GM23338 (cell line): Measurements from ENCODE around the gene CBR1. TPM values are rescaled to one million over a fixed set of nuclear protein-coding genes. Genes with fewer than 3 reads are reported as not detected.

Experiments
- ATAC-seq: fragments of 200-7000 bp; cut with Tn5 transposase; 3 replicates; pipeline ENCODE4 v1.9.1; 2020
- DNase-seq: peaks from one replicate; pipeline ENCODE4 v3.0.0-alpha.2; 2015; ENCODE audit warnings: low spot score
- H2AFZ ChIP-seq: fragments of 200-600 bp; sonication (generic); 2 replicates; pipeline ENCODE4 v1.8.0; 2016; ENCODE audit warnings: antibody characterized with exemption, mild to moderate bottlenecking, moderate library complexity
- H3F3A ChIP-seq: fragments of 200-600 bp; sonication (generic); replicated peaks from 2 replicates; pipeline ENCODE4 v1.8.0; 2017; ENCODE audit warnings: antibody characterized with exemption, mixed run types, low read depth
- H3K27ac ChIP-seq: fragments of 200-600 bp; sonication (generic); 2 replicates; pipeline ENCODE4 v1.6.1; 2016; ENCODE audit warnings: low read depth
- H3K27me3 ChIP-seq: fragments of 200-600 bp; sonication (generic); 2 replicates; pipeline ENCODE4 v1.8.0; 2016; ENCODE audit warnings: mild to moderate bottlenecking, mixed run types, moderate library complexity; ENCODE audit not compliant: insufficient read depth
- H3K36me3 ChIP-seq: fragments of 200-600 bp; sonication (generic); 2 replicates; pipeline ENCODE4 v1.8.0; 2016; ENCODE audit warnings: mild to moderate bottlenecking; ENCODE audit not compliant: insufficient read depth
- H3K4me1 ChIP-seq: fragments of 200-600 bp; sonication (generic); 2 replicates; pipeline ENCODE4 v1.8.0; 2016; ENCODE audit warnings: mild to moderate bottlenecking, moderate library complexity; ENCODE audit not compliant: insufficient read depth
- H3K4me2 ChIP-seq: fragments of 200-600 bp; sonication (generic); 2 replicates; pipeline ENCODE4 v1.7.1; 2017; ENCODE audit warnings: mixed run types
- H3K4me3 ChIP-seq: fragments of 200-600 bp; sonication (generic); 2 replicates; pipeline ENCODE4 v1.6.1; 2016; ENCODE audit warnings: mixed run types
- H3K79me2 ChIP-seq: fragments of 200-600 bp; sonication (generic); replicated peaks from 2 replicates; pipeline ENCODE4 v1.8.0; 2017; ENCODE audit warnings: mild to moderate bottlenecking; ENCODE audit not compliant: insufficient read depth
- H3K9me2 ChIP-seq: fragments of 200-600 bp; sonication (generic); 2 replicates; pipeline ENCODE4 v1.8.0; 2017; ENCODE audit not compliant: insufficient read depth
- H4K20me1 ChIP-seq: fragments of 200-600 bp; sonication (generic); replicated peaks from 2 replicates; pipeline ENCODE4 v1.8.0; 2017; ENCODE audit warnings: mild to moderate bottlenecking; ENCODE audit not compliant: insufficient read depth
- H3K27ac Mint-ChIP-seq: 2 replicates; pipeline ENCODE4 v1.8.0; 2020; ENCODE audit warnings: inconsistent platforms, mild to moderate bottlenecking, moderate library complexity, mixed read lengths
- H3K27me3 Mint-ChIP-seq: 3 replicates; pipeline ENCODE4 v1.8.0; 2022; ENCODE audit warnings: low read depth, mild to moderate bottlenecking, moderate library complexity, mixed read lengths, inconsistent platforms; ENCODE audit not compliant: insufficient read depth, poor library complexity
- H3K36me3 Mint-ChIP-seq: 3 replicates; pipeline ENCODE4 v1.8.0; 2021; ENCODE audit warnings: low read depth, mild to moderate bottlenecking, inconsistent platforms, moderate library complexity, mixed read lengths
- H3K4me1 Mint-ChIP-seq: 3 replicates; pipeline ENCODE4 v1.8.0; 2020; ENCODE audit warnings: mild to moderate bottlenecking, inconsistent platforms, mixed read lengths
- H3K4me3 Mint-ChIP-seq: 3 replicates; pipeline ENCODE4 v1.8.0; 2021; ENCODE audit warnings: moderate library complexity, mild to moderate bottlenecking, inconsistent platforms, mixed read lengths
- H3K9me3 Mint-ChIP-seq: 3 replicates; pipeline ENCODE4 v1.8.0; 2020; ENCODE audit warnings: moderate library complexity, mild to moderate bottlenecking, inconsistent platforms, mixed read lengths
- CREB1 ChIP-seq: fragments of 250-450 bp; sonication (Bioruptor Pico); IDR thresholded peaks from 2 replicates; pipeline ENCODE4 v1.5.0; 2020; ENCODE audit warnings: low read depth, mild to moderate bottlenecking, moderate library complexity
- CTCF ChIP-seq, 2 experiments: fragments of 200-600 bp in 1 of 2; sonication (generic) in 1 of 2; conservative IDR thresholded peaks; 2 replicates each; pipeline versions ENCODE4 v1.5.1 to v1.6.1; 2016 to 2017; ENCODE audit warnings: antibody characterized with exemption in 2 of 2, low read depth in 2 of 2, mild to moderate bottlenecking in 2 of 2, moderate library complexity in 1 of 2
- EZH2 ChIP-seq: fragments of 200-600 bp; sonication (generic); IDR thresholded peaks from one replicate; pipeline ENCODE4 v1.8.0; 2017; ENCODE audit warnings: antibody characterized with exemption, mild to moderate bottlenecking, low read depth; ENCODE audit not compliant: unreplicated experiment
- EZH2phosphoT487 ChIP-seq: fragments of 200-600 bp; sonication (generic); IDR thresholded peaks from one replicate; pipeline ENCODE4 v1.8.1; 2018; ENCODE audit warnings: antibody characterized with exemption; ENCODE audit not compliant: unreplicated experiment
- JUNB ChIP-seq: IDR thresholded peaks from one replicate; pipeline ENCODE4 v1.6.1; 2016; ENCODE audit warnings: antibody characterized with exemption; ENCODE audit not compliant: unreplicated experiment
- NANOG ChIP-seq: IDR thresholded peaks from 2 replicates; pipeline ENCODE4 v1.6.1; 2016; ENCODE audit warnings: antibody characterized with exemption, borderline replicate concordance
- POLR2AphosphoS5 ChIP-seq: IDR thresholded peaks from 2 replicates; pipeline ENCODE4 v1.6.1; 2016; ENCODE audit warnings: antibody characterized with exemption, low read depth
- ZNF114 ChIP-seq: fragments of 250-450 bp; sonication (Bioruptor Pico); IDR thresholded peaks from 2 replicates; pipeline ENCODE4 v1.5.0; 2020; ENCODE audit warnings: mild to moderate bottlenecking, moderate library complexity
- ZNF331 ChIP-seq: fragments of 250-450 bp; sonication (Bioruptor Pico); IDR thresholded peaks from 2 replicates; pipeline ENCODE4 v1.5.0; 2020; ENCODE audit warnings: low read depth, mild to moderate bottlenecking, moderate library complexity
- polyA plus RNA-seq: library from polyadenylated mRNA; unstranded; fragments of >200 nt; fragmentation: Nextera tagmentation; extraction: Ambion mirVana; gene quantifications from 2 replicates; pipeline ENCODE4 v1.2.1, GENCODE V29; 2016
- total RNA-seq: library from RNA; depleted of rRNA; stranded (reverse); fragments of >200 nt; shearing (Covaris generic); gene quantifications from 2 replicates; pipeline ENCODE4 v1.2.3, GENCODE V29; 2014
- TF ChIP-seq, protein P1 (sequence below): IDR thresholded peaks from one replicate; pipeline ENCODE4 v1.6.1; 2018; ENCODE audit warnings: antibody characterized with exemption; ENCODE audit not compliant: unreplicated experiment
- TF ChIP-seq, protein P2 (sequence below): fragments of 250-450 bp; sonication (Bioruptor Pico); IDR thresholded peaks from 2 replicates; pipeline ENCODE4 v1.5.0; 2020; ENCODE audit warnings: mild to moderate bottlenecking, moderate library complexity
- TF ChIP-seq, protein P3 (sequence below): IDR thresholded peaks from 2 replicates; pipeline ENCODE4 v1.6.1; 2016; ENCODE audit warnings: antibody characterized with exemption

Gene CBR1
- total and polyA plus RNA-seq, 2 experiments from 2014 or later = 285 to 487 TPM

DNA sequence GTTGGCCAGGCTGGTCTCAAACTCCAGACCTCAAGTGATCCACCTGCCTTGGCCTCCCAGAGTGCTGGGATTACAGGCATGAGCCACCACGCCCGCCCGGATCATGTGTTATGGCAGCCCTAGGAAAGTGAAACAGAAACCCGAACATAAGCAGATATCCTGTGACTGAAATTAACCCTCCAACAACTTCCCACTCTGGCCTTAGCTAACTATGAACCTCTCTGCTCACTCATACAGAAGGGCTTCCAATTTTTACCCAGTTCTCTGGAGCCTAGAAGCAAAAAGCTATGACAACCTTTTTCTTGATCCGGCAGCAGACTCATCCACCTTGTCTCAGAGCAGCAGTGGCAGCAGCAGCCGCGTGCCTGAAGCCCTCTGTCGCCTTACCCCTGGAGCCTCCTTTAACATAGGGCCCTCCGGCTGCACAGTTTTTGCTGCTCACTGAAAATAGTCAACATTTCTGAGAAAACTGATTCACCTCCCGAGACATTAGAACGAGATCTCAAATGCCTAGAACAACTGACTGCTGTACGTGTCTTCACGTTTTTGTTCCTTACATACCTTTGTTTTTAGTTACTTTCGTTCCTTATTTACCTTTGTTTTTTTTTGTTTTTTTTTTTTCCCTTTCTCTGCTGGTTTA is 9.3 kb downstream of the CBR1 start:
- Mint-ChIP-seq H3K4me3 (no peak overlapping the region), H3K4me1 (peaks cover 23% of the 10 kb centered on the region), H3K27ac (no peak overlapping the region; the same call in 1 of the 2 replicates), H3K36me3 (no peaks in the 10 kb centered on the region), H3K27me3 (peaks cover 3% of the 10 kb centered on the region), H3K9me3 (peaks cover 2% of the 10 kb centered on the region; the same call in 1 of the 3 replicates)
- TF ChIP-seq POLR2AphosphoS5 = no peak
- TF ChIP-seq EZH2phosphoT487 = no peak
- TF ChIP-seq ZNF331 (CRISPR knock-in tag) = no peak
- TF ChIP-seq, protein P1, sequence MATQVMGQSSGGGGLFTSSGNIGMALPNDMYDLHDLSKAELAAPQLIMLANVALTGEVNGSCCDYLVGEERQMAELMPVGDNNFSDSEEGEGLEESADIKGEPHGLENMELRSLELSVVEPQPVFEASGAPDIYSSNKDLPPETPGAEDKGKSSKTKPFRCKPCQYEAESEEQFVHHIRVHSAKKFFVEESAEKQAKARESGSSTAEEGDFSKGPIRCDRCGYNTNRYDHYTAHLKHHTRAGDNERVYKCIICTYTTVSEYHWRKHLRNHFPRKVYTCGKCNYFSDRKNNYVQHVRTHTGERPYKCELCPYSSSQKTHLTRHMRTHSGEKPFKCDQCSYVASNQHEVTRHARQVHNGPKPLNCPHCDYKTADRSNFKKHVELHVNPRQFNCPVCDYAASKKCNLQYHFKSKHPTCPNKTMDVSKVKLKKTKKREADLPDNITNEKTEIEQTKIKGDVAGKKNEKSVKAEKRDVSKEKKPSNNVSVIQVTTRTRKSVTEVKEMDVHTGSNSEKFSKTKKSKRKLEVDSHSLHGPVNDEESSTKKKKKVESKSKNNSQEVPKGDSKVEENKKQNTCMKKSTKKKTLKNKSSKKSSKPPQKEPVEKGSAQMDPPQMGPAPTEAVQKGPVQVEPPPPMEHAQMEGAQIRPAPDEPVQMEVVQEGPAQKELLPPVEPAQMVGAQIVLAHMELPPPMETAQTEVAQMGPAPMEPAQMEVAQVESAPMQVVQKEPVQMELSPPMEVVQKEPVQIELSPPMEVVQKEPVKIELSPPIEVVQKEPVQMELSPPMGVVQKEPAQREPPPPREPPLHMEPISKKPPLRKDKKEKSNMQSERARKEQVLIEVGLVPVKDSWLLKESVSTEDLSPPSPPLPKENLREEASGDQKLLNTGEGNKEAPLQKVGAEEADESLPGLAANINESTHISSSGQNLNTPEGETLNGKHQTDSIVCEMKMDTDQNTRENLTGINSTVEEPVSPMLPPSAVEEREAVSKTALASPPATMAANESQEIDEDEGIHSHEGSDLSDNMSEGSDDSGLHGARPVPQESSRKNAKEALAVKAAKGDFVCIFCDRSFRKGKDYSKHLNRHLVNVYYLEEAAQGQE = no peak
- TF ChIP-seq EZH2 = no peak
- TF ChIP-seq, protein P2, sequence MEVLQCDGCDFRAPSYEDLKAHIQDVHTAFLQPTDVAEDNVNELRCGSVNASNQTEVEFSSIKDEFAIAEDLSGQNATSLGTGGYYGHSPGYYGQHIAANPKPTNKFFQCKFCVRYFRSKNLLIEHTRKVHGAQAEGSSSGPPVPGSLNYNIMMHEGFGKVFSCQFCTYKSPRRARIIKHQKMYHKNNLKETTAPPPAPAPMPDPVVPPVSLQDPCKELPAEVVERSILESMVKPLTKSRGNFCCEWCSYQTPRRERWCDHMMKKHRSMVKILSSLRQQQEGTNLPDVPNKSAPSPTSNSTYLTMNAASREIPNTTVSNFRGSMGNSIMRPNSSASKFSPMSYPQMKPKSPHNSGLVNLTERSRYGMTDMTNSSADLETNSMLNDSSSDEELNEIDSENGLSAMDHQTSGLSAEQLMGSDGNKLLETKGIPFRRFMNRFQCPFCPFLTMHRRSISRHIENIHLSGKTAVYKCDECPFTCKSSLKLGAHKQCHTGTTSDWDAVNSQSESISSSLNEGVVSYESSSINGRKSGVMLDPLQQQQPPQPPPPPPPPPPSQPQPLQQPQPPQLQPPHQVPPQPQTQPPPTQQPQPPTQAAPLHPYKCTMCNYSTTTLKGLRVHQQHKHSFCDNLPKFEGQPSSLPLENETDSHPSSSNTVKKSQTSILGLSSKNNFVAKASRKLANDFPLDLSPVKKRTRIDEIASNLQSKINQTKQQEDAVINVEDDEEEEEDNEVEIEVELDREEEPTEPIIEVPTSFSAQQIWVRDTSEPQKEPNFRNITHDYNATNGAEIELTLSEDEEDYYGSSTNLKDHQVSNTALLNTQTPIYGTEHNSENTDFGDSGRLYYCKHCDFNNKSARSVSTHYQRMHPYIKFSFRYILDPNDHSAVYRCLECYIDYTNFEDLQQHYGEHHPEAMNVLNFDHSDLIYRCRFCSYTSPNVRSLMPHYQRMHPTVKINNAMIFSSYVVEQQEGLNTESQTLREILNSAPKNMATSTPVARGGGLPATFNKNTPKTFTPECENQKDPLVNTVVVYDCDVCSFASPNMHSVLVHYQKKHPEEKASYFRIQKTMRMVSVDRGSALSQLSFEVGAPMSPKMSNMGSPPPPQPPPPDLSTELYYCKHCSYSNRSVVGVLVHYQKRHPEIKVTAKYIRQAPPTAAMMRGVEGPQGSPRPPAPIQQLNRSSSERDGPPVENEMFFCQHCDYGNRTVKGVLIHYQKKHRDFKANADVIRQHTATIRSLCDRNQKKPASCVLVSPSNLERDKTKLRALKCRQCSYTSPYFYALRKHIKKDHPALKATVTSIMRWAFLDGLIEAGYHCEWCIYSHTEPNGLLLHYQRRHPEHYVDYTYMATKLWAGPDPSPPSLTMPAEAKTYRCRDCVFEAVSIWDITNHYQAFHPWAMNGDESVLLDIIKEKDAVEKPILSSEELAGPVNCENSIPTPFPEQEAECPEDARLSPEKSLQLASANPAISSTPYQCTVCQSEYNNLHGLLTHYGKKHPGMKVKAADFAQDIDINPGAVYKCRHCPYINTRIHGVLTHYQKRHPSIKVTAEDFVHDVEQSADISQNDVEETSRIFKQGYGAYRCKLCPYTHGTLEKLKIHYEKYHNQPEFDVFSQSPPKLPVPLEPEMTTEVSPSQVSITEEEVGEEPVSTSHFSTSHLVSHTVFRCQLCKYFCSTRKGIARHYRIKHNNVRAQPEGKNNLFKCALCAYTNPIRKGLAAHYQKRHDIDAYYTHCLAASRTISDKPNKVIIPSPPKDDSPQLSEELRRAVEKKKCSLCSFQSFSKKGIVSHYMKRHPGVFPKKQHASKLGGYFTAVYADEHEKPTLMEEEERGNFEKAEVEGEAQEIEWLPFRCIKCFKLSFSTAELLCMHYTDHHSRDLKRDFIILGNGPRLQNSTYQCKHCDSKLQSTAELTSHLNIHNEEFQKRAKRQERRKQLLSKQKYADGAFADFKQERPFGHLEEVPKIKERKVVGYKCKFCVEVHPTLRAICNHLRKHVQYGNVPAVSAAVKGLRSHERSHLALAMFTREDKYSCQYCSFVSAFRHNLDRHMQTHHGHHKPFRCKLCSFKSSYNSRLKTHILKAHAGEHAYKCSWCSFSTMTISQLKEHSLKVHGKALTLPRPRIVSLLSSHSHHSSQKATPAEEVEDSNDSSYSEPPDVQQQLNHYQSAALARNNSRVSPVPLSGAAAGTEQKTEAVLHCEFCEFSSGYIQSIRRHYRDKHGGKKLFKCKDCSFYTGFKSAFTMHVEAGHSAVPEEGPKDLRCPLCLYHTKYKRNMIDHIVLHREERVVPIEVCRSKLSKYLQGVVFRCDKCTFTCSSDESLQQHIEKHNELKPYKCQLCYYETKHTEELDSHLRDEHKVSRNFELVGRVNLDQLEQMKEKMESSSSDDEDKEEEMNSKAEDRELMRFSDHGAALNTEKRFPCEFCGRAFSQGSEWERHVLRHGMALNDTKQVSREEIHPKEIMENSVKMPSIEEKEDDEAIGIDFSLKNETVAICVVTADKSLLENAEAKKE = no peak
- TF ChIP-seq CTCF (conservative IDR thresholded peaks at IDR 0.05; ENCODE audit: low read depth in 2 of 2) = no peak
- TF ChIP-seq JUNB = no peak
- no peak for TF ChIP-seq NANOG
- TF ChIP-seq ZNF114 (CRISPR knock-in tag) = no peak
- no peak for TF ChIP-seq CREB1 (CRISPR knock-in tag)
- TF ChIP-seq, protein P3, sequence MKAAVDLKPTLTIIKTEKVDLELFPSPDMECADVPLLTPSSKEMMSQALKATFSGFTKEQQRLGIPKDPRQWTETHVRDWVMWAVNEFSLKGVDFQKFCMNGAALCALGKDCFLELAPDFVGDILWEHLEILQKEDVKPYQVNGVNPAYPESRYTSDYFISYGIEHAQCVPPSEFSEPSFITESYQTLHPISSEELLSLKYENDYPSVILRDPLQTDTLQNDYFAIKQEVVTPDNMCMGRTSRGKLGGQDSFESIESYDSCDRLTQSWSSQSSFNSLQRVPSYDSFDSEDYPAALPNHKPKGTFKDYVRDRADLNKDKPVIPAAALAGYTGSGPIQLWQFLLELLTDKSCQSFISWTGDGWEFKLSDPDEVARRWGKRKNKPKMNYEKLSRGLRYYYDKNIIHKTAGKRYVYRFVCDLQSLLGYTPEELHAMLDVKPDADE = no peak
- H3K36me3 ChIP-seq = no peaks in the 10 kb centered on the region
- H3K4me3 ChIP-seq = no peak overlapping the region
- no peaks in the 10 kb centered on the region for H3K79me2 ChIP-seq
- no peaks in the 10 kb centered on the region for H3F3A ChIP-seq
- H4K20me1 ChIP-seq = no peaks in the 10 kb centered on the region
- DNase-seq = no peak
- no peak overlapping the region for H3K27ac ChIP-seq
- no peak for ATAC-seq
- H2AFZ ChIP-seq = peak overlapping the region; percentile 58; the same call in 1 of the 2 replicates
- no peaks in the 10 kb centered on the region for H3K27me3 ChIP-seq
- no peak overlapping the region for H3K4me2 ChIP-seq
- peaks cover 19% of the 10 kb centered on the region for H3K4me1 ChIP-seq
- 0 out of 2 replicates have a peak, but pooled peaks cover 2% of the 10 kb centered on the region for H3K9me2 ChIP-seq
